ENCODE results near the gene PRELP.

The PRELP gene

GRCh38 chr1:203455706-203456105 lies 19.9 kb upstream of the PRELP start:
- POLR2A ChIA-PET = no interaction called here
- DNase-seq (ENCODE audit: extremely low spot score) = no peak
- TF ChIP-seq FOXM1 (IDR thresholded peaks at IDR 0.05; ENCODE audit: borderline replicate concordance) (no peak), FOXK2 (IDR thresholded peaks at IDR 0.05) (no peak), ARNT (IDR thresholded peaks at IDR 0.05) (no peak), CTBP1 (IDR thresholded peaks at IDR 0.05; ENCODE audit: borderline replicate concordance) (no peak), L3MBTL2 (conservative IDR thresholded peaks at IDR 0.05) (no peak), SUZ12 (IDR thresholded peaks at IDR 0.05) (no peak)
- CTCF ChIA-PET = no interaction called here

- POLR2A ChIA-PET = no interaction called here
- CTCF ChIA-PET = no interaction called here
- DNase-seq (ENCODE audit: extremely low spot score) = no peak
- no peak for TF ChIP-seq ELF4 (IDR thresholded peaks at IDR 0.05)
- TF ChIP-seq PKNOX1 (IDR thresholded peaks at IDR 0.05) = no peak
- TF ChIP-seq FOXA1 (IDR thresholded peaks at IDR 0.05) = no peak
- no peak for TF ChIP-seq CTBP1 (IDR thresholded peaks at IDR 0.05; ENCODE audit: borderline replicate concordance)
- no peak for TF ChIP-seq L3MBTL2 (conservative IDR thresholded peaks at IDR 0.05)
- no peak for TF ChIP-seq SUZ12 (IDR thresholded peaks at IDR 0.05)
- TF ChIP-seq LEF1 (IDR thresholded peaks at IDR 0.05; ENCODE audit: borderline replicate concordance) = no peak
- TF ChIP-seq ARNT (IDR thresholded peaks at IDR 0.05) = no peak
- TF ChIP-seq SP1 (IDR thresholded peaks at IDR 0.05) = no peak
- TF ChIP-seq ZNF384 (IDR thresholded peaks at IDR 0.05) = no peak
- TF ChIP-seq NFRKB (IDR thresholded peaks at IDR 0.05) = no peak
- TF ChIP-seq FOXK2 (IDR thresholded peaks at IDR 0.05) = no peak
Measured at GRCh38 chr1:203456577-203456976, 19.0 kb upstream of the PRELP start.

GRCh38 chr1:203458078-203458477 lies 17.5 kb upstream of the PRELP start:
- TF ChIP-seq CTBP1 (IDR thresholded peaks at IDR 0.05; ENCODE audit: borderline replicate concordance) (no peak), FOXK2 (IDR thresholded peaks at IDR 0.05) (no peak), LEF1 (IDR thresholded peaks at IDR 0.05; ENCODE audit: borderline replicate concordance) (no peak), NFRKB (IDR thresholded peaks at IDR 0.05) (no peak), PKNOX1 (IDR thresholded peaks at IDR 0.05) (no peak), ELF4 (IDR thresholded peaks at IDR 0.05) (no peak)
- ChIA-PET CTCF (no interaction called here), POLR2A (no interaction called here)
- DNase-seq (ENCODE audit: extremely low spot score) = no peak

- CTCF ChIA-PET = no interaction called here
- no peak for DNase-seq (ENCODE audit: extremely low spot score)
- TF ChIP-seq FOXK2 (IDR thresholded peaks at IDR 0.05) = no peak
- TF ChIP-seq L3MBTL2 (conservative IDR thresholded peaks at IDR 0.05) = no peak
- POLR2A ChIA-PET = no interaction called here
Measured at GRCh38 chr1:203459671-203460201, 15.9 kb upstream of the PRELP start.

- no peak for TF ChIP-seq L3MBTL2 (conservative IDR thresholded peaks at IDR 0.05)
- TF ChIP-seq LEF1 (IDR thresholded peaks at IDR 0.05; ENCODE audit: borderline replicate concordance) = no peak
- TF ChIP-seq FOXM1 (IDR thresholded peaks at IDR 0.05; ENCODE audit: borderline replicate concordance) = no peak
- TF ChIP-seq HDGF (IDR thresholded peaks at IDR 0.05; ENCODE audit: borderline replicate concordance) = no peak
- no peak for TF ChIP-seq BHLHE40 (IDR thresholded peaks at IDR 0.05; ENCODE audit: borderline replicate concordance)
- TF ChIP-seq ZNF384 (IDR thresholded peaks at IDR 0.05) = no peak
- no peak for TF ChIP-seq FOXA1 (IDR thresholded peaks at IDR 0.05)
- TF ChIP-seq CTBP1 (IDR thresholded peaks at IDR 0.05; ENCODE audit: borderline replicate concordance) = no peak
- TF ChIP-seq SUZ12 (IDR thresholded peaks at IDR 0.05) = no peak
- no peak for TF ChIP-seq FOXK2 (IDR thresholded peaks at IDR 0.05)
- no peak for TF ChIP-seq ELF4 (IDR thresholded peaks at IDR 0.05)
- TF ChIP-seq NFRKB (IDR thresholded peaks at IDR 0.05) = no peak
- TF ChIP-seq PKNOX1 (IDR thresholded peaks at IDR 0.05) = no peak
- TF ChIP-seq ARNT (IDR thresholded peaks at IDR 0.05) = no peak
- TF ChIP-seq SP1 (IDR thresholded peaks at IDR 0.05) = no peak
- TF ChIP-seq TARDBP (IDR thresholded peaks at IDR 0.05) = no peak
- CTCF ChIA-PET = no interaction called here
- POLR2A ChIA-PET = no interaction called here
- no peak for DNase-seq (ENCODE audit: extremely low spot score)
Measured at GRCh38 chr1:203461717-203462116, 13.9 kb upstream of the PRELP start.

- DNase-seq (ENCODE audit: extremely low spot score) = no peak
- CTCF ChIA-PET = no interaction called here
- TF ChIP-seq LEF1 (IDR thresholded peaks at IDR 0.05; ENCODE audit: borderline replicate concordance) = no peak
- TF ChIP-seq ZNF384 (IDR thresholded peaks at IDR 0.05) = no peak
- no peak for TF ChIP-seq FOXK2 (IDR thresholded peaks at IDR 0.05)
- no peak for TF ChIP-seq FOXM1 (IDR thresholded peaks at IDR 0.05; ENCODE audit: borderline replicate concordance)
- TF ChIP-seq ARNT (IDR thresholded peaks at IDR 0.05) = no peak
- TF ChIP-seq SP1 (IDR thresholded peaks at IDR 0.05) = no peak
- TF ChIP-seq TARDBP (IDR thresholded peaks at IDR 0.05) = no peak
- TF ChIP-seq CTBP1 (IDR thresholded peaks at IDR 0.05; ENCODE audit: borderline replicate concordance) = no peak
- no peak for TF ChIP-seq SUZ12 (IDR thresholded peaks at IDR 0.05)
- TF ChIP-seq NFRKB (IDR thresholded peaks at IDR 0.05) = no peak
- TF ChIP-seq ELF4 (IDR thresholded peaks at IDR 0.05) = no peak
- POLR2A ChIA-PET = no interaction called here
Measured at GRCh38 chr1:203462143-203462542, 13.5 kb upstream of the PRELP start.

- no peak for DNase-seq (ENCODE audit: extremely low spot score)
- TF ChIP-seq CTBP1 (IDR thresholded peaks at IDR 0.05; ENCODE audit: borderline replicate concordance) (no peak), PKNOX1 (IDR thresholded peaks at IDR 0.05) (no peak), BHLHE40 (IDR thresholded peaks at IDR 0.05; ENCODE audit: borderline replicate concordance) (no peak), LEF1 (IDR thresholded peaks at IDR 0.05; ENCODE audit: borderline replicate concordance) (no peak), FOXM1 (IDR thresholded peaks at IDR 0.05; ENCODE audit: borderline replicate concordance) (no peak), FOXA1 (IDR thresholded peaks at IDR 0.05) (no peak), FOXK2 (IDR thresholded peaks at IDR 0.05) (no peak), ELF4 (IDR thresholded peaks at IDR 0.05) (no peak), ARNT (IDR thresholded peaks at IDR 0.05) (no peak), ZNF384 (IDR thresholded peaks at IDR 0.05) (no peak), SUZ12 (IDR thresholded peaks at IDR 0.05) (no peak), TARDBP (IDR thresholded peaks at IDR 0.05) (no peak), L3MBTL2 (conservative IDR thresholded peaks at IDR 0.05) (no peak)
- ChIA-PET CTCF (interaction anchor here (1.4 kb wide), 1 partner anchor 120 kb away, joined by 5 read pairs; no protein-coding TSS in a partner anchor), POLR2A (no interaction called here)
Measured at GRCh38 chr1:203462878-203463277, 12.7 kb upstream of the PRELP start.

Measured in HEK293T (cell line).